Measurements from ENCODE around the gene CDC42EP4.

Gene CDC42EP4

DNA sequence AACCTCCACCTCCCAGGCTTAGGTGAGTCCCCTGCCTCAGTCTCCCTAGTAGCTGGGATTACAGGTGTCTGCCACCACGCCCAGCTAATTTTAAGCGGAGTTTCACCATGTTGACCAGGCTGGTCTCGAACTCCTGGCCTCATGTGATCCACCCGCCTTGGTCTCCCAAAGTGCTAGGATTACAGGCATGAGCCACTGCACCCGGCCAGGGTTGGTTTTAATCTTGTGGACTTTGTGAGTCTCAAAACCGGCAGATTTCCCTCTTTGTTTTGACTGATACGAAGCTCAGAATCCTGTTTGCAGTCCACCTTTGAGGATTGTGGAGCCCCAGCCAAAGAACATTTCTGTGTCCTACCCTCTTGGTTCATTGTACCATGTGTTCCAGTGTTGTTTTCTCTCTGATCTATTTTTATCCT is 33.7 kb downstream of the CDC42EP4 start:
- no peak overlapping the region for H3K4me2 ChIP-seq (ENCODE audit: low read depth, low read length)
- no peaks in the 10 kb centered on the region for H3K27me3 ChIP-seq (replicated peaks; ENCODE audit: insufficient read depth, low read length)
- DNase-seq: no peak
- H3K4me1 ChIP-seq (ENCODE audit: low read length): no peaks in the 10 kb centered on the region
- TF ChIP-seq, protein P1, sequence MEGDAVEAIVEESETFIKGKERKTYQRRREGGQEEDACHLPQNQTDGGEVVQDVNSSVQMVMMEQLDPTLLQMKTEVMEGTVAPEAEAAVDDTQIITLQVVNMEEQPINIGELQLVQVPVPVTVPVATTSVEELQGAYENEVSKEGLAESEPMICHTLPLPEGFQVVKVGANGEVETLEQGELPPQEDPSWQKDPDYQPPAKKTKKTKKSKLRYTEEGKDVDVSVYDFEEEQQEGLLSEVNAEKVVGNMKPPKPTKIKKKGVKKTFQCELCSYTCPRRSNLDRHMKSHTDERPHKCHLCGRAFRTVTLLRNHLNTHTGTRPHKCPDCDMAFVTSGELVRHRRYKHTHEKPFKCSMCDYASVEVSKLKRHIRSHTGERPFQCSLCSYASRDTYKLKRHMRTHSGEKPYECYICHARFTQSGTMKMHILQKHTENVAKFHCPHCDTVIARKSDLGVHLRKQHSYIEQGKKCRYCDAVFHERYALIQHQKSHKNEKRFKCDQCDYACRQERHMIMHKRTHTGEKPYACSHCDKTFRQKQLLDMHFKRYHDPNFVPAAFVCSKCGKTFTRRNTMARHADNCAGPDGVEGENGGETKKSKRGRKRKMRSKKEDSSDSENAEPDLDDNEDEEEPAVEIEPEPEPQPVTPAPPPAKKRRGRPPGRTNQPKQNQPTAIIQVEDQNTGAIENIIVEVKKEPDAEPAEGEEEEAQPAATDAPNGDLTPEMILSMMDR (IDR thresholded peaks at IDR 0.05; ENCODE audit: low read length): no peak
- TF ChIP-seq EZH2 (optimal IDR thresholded peaks at IDR 0.05; ENCODE audit: low read depth, low read length): no peak
- no peaks in the 10 kb centered on the region for H3F3A ChIP-seq (ENCODE audit: insufficient read depth, low read length)
- no peaks in the 10 kb centered on the region for H3K79me2 ChIP-seq (ENCODE audit: low read length)
- H3K9ac ChIP-seq (ENCODE audit: low read length): no peak overlapping the region
- no peaks in the 10 kb centered on the region for H4K20me1 ChIP-seq (ENCODE audit: insufficient read depth, low read length)
- no peak overlapping the region for H3K4me3 ChIP-seq (ENCODE audit: low read length)
- no peak overlapping the region for H2AFZ ChIP-seq (ENCODE audit: low read length)
- H3K27ac ChIP-seq (ENCODE audit: low read length): no peak overlapping the region
- no peaks in the 10 kb centered on the region for H3K9me3 ChIP-seq (replicated peaks; ENCODE audit: insufficient read depth, low read length)
- H3K9me2 ChIP-seq (replicated peaks; ENCODE audit: insufficient read depth, low read length): no peaks in the 10 kb centered on the region
- H3K36me3 ChIP-seq (replicated peaks; ENCODE audit: insufficient read depth, low read length): no peaks in the 10 kb centered on the region

DNA sequence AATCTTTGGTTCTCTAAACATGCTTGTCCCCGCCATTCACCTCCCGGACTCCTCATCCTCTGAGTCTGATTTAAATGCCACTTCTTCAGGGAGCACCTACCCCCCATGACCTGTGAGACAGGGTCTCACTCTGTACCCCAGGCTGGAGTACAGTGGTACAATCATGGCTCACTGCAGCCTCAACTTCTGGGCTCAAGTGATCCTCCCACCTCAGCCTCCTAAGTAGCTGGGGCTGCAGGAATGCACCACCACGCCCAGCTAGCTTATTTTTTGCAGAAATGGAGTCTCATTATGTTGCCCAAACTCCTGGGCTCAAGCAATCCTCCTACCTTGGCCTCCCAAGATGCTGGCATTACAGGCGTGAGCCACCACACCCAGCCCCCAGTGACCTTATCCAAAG is 37.3 kb downstream of the CDC42EP4 start:
- H2AFZ ChIP-seq (ENCODE audit: low read length): no peak overlapping the region
- H3K4me3 ChIP-seq (ENCODE audit: low read length): no peak overlapping the region
- TF ChIP-seq, protein P1 (IDR thresholded peaks at IDR 0.05; ENCODE audit: low read length): no peak
- TF ChIP-seq EZH2 (optimal IDR thresholded peaks at IDR 0.05; ENCODE audit: low read depth, low read length) (no peak), EZH2phosphoT487 (IDR thresholded peaks at IDR 0.05; ENCODE audit: low read length) (no peak)
- H3K79me2 ChIP-seq (ENCODE audit: low read length): no peaks in the 10 kb centered on the region
- H3K27ac ChIP-seq (ENCODE audit: low read length): no peak overlapping the region
- H3K36me3 ChIP-seq (replicated peaks; ENCODE audit: insufficient read depth, low read length): no peaks in the 10 kb centered on the region
- no peak for DNase-seq
- no peaks in the 10 kb centered on the region for H3K9me2 ChIP-seq (replicated peaks; ENCODE audit: insufficient read depth, low read length)
- H3K9me3 ChIP-seq (replicated peaks; ENCODE audit: insufficient read depth, low read length): no peaks in the 10 kb centered on the region
- H3K27me3 ChIP-seq (replicated peaks; ENCODE audit: insufficient read depth, low read length): no peaks in the 10 kb centered on the region
- H3F3A ChIP-seq (ENCODE audit: insufficient read depth, low read length): no peaks in the 10 kb centered on the region
- no peak overlapping the region for H3K9ac ChIP-seq (ENCODE audit: low read length)
- H4K20me1 ChIP-seq (ENCODE audit: insufficient read depth, low read length): no peaks in the 10 kb centered on the region
- peaks cover 3% of the 10 kb centered on the region; the same call in 1 of the 2 replicates for H3K4me1 ChIP-seq (ENCODE audit: low read length)
- no peak overlapping the region for H3K4me2 ChIP-seq (ENCODE audit: low read depth, low read length)

DNA sequence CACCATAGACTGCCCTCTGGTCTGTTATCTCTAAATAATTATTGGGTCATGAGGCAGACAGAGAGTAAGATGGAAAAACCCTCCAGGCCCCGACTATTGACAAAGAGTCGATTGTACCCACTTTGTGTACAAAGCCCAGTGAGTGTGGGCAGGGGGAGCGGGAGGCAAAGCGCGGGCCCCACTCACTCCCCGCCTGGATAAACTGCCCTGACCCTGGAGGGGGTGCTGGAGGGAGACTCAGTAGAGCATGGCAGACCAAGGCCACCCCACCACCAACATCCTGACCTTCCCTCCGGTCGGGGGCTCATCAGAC is 38.9 kb downstream of the CDC42EP4 start:
- Histone ChIP-seq H3F3A (ENCODE audit: insufficient read depth, low read length) (no peaks in the 10 kb centered on the region), H3K79me2 (ENCODE audit: low read length) (no peaks in the 10 kb centered on the region)

More for the DNA sequence above, 38.9 kb downstream of the CDC42EP4 start:
- no peak overlapping the region for H3K4me3 ChIP-seq (ENCODE audit: low read length)
- TF ChIP-seq, protein P1 (IDR thresholded peaks at IDR 0.05; ENCODE audit: low read length): no peak
- TF ChIP-seq EZH2phosphoT487 (IDR thresholded peaks at IDR 0.05; ENCODE audit: low read length) (no peak), EZH2 (optimal IDR thresholded peaks at IDR 0.05; ENCODE audit: low read depth, low read length) (no peak)
- H3K9ac ChIP-seq (ENCODE audit: low read length): no peak overlapping the region
- DNase-seq: no peak
- no peak overlapping the region for H3K4me2 ChIP-seq (ENCODE audit: low read depth, low read length)
- H2AFZ ChIP-seq (ENCODE audit: low read length): no peak overlapping the region
- H3K27ac ChIP-seq (ENCODE audit: low read length): no peak overlapping the region
- H3K9me2 ChIP-seq (replicated peaks; ENCODE audit: insufficient read depth, low read length): no peaks in the 10 kb centered on the region
- H3K9me3 ChIP-seq (replicated peaks; ENCODE audit: insufficient read depth, low read length): no peaks in the 10 kb centered on the region
- no peaks in the 10 kb centered on the region for H4K20me1 ChIP-seq (ENCODE audit: insufficient read depth, low read length)
- H3K4me1 ChIP-seq (ENCODE audit: low read length): peaks cover 3% of the 10 kb centered on the region; the same call in 1 of the 2 replicates
- H3K27me3 ChIP-seq (replicated peaks; ENCODE audit: insufficient read depth, low read length): no peaks in the 10 kb centered on the region
- no peaks in the 10 kb centered on the region for H3K36me3 ChIP-seq (replicated peaks; ENCODE audit: insufficient read depth, low read length)

Data from MM.1S (cell line).